ENCODE results near the gene RFFL. TPM values are rescaled to one million over a fixed set of nuclear protein-coding genes. Genes with fewer than 3 reads are reported as not detected.

The RFFL gene
- total and polyA plus RNA-seq, 9 of the 15 experiments (the other 6 are each of a cell fraction or from before 2014, with no cell fraction given) = 3.4 to 18.1 (median 12.8) TPM

DNA sequence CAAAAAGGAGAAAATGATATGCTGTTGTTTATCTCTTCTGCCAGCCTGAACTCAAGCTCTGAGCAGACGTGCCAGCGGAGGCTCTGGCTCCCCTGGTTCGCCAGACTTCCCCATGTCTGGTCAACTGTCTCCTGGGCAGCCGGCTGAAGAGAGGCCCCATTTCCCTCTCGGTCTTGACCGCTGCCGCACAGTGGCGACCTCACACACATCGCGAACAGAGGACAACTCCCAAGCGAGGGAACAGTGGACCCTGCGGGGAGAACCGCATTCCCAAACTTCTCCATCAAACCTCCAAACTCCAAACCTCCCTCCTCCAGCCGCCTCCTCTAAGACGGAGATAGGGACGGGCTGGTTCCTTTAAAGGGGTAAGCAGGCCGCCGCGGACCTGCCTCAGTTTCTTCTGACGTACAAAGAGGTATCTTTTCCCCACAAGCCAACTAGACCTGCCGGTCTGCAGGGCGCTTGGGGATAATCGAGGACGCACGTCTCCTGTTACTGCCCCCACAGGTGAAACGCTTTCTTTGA, 24.9 kb upstream of the RFFL start:
- 1% methylated on average over 26 of the region's 26 CpGs for whole genome bisulfite sequencing (ENCODE audit: insufficient coverage, low coverage, missing lambda C conversion rate)
- peaks cover 41% of the 10 kb centered on the region for H3K79me2 ChIP-seq (ENCODE audit: control insufficient read depth, insufficient read depth, low read length)
- peaks cover 22% of the 10 kb centered on the region in 2 experiments for H3K4me1 ChIP-seq (replicated peaks in 1 of 2; ENCODE audit: control insufficient read depth in 2 of 2, insufficient read depth in 2 of 2, low read length in 2 of 2)
- no peaks in the 10 kb centered on the region for H3K9me3 ChIP-seq (replicated peaks; ENCODE audit: control insufficient read depth, insufficient read depth, low read depth, low read length)
- intact Hi-C loops (cut with micrococcal nuclease) (loop anchor here (2.0 to 5.0 kb wide), 3 partner anchors 24 to 106 kb away; partner anchors contain the start of gene LIG3), in situ Hi-C loops (cut with MboI) (no loop called here)
- ChIA-PET POLR2A (interaction anchor here (0.7 to 1.2 kb wide), 2 partner anchors 25 to 116 kb away, joined by 3 to 5 read pairs; partner anchors contain the start of gene RFFL), CTCF (ENCODE audit: low intra/inter-chr PET ratio) (no interaction called here)
- peak overlapping the region; percentile 85 for H2AFZ ChIP-seq (ENCODE audit: low read depth, low read length)
- no peaks in the 10 kb centered on the region for H4K20me1 ChIP-seq (replicated peaks; ENCODE audit: control insufficient read depth, insufficient read depth, low read length)
- ATAC-seq (peak; percentile 80), DNase-seq (ENCODE audit: extremely low read depth in 1 of 4, low spot score in 3 of 4) (peak; percentile 17 to 74 (median 34)), FAIRE-seq (peak; percentile 77)
- no peaks in the 10 kb centered on the region for H3K9me1 ChIP-seq (ENCODE audit: control insufficient read depth, insufficient read depth, low read length)
- H3K27me3 ChIP-seq (ENCODE audit: control insufficient read depth in 2 of 2, insufficient read depth in 2 of 2, low read length in 2 of 2) = no peaks in the 10 kb centered on the region
- H3K36me3 ChIP-seq (ENCODE audit: control insufficient read depth, insufficient read depth, low read length) = no peaks in the 10 kb centered on the region
- peak overlapping the region; percentile 87 for H3K4me3 ChIP-seq
- no TSS peak for BruUV-seq (replicated peaks)
- H3K27ac ChIP-seq (ENCODE audit: extremely low read depth, low read depth, low read length) = peak overlapping the region; percentile 73
- peak overlapping the region; percentile 83 for H3K4me2 ChIP-seq (ENCODE audit: insufficient read depth, low read length)
- H3K9ac ChIP-seq (ENCODE audit: insufficient read depth in 1 of 2, low read depth in 2 of 2, low read length in 2 of 2) = peak overlapping the region; percentile 75 to 92
- TF ChIP-seq, protein P1, sequence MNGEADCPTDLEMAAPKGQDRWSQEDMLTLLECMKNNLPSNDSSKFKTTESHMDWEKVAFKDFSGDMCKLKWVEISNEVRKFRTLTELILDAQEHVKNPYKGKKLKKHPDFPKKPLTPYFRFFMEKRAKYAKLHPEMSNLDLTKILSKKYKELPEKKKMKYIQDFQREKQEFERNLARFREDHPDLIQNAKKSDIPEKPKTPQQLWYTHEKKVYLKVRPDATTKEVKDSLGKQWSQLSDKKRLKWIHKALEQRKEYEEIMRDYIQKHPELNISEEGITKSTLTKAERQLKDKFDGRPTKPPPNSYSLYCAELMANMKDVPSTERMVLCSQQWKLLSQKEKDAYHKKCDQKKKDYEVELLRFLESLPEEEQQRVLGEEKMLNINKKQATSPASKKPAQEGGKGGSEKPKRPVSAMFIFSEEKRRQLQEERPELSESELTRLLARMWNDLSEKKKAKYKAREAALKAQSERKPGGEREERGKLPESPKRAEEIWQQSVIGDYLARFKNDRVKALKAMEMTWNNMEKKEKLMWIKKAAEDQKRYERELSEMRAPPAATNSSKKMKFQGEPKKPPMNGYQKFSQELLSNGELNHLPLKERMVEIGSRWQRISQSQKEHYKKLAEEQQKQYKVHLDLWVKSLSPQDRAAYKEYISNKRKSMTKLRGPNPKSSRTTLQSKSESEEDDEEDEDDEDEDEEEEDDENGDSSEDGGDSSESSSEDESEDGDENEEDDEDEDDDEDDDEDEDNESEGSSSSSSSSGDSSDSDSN (IDR thresholded peaks at IDR 0.05; ENCODE audit: borderline replicate concordance in 1 of 2, low read depth in 2 of 2, low read length in 2 of 2) = peak in 1 of 2 experiments; percentile 73; a peak in 1 of 4 replicates
- TF ChIP-seq, protein P2, sequence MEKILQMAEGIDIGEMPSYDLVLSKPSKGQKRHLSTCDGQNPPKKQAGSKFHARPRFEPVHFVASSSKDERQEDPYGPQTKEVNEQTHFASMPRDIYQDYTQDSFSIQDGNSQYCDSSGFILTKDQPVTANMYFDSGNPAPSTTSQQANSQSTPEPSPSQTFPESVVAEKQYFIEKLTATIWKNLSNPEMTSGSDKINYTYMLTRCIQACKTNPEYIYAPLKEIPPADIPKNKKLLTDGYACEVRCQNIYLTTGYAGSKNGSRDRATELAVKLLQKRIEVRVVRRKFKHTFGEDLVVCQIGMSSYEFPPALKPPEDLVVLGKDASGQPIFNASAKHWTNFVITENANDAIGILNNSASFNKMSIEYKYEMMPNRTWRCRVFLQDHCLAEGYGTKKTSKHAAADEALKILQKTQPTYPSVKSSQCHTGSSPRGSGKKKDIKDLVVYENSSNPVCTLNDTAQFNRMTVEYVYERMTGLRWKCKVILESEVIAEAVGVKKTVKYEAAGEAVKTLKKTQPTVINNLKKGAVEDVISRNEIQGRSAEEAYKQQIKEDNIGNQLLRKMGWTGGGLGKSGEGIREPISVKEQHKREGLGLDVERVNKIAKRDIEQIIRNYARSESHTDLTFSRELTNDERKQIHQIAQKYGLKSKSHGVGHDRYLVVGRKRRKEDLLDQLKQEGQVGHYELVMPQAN (IDR thresholded peaks at IDR 0.05; ENCODE audit: borderline replicate concordance) = peak; percentile 39; the same call in 1 of the 2 replicates
- TF ChIP-seq, protein P3, sequence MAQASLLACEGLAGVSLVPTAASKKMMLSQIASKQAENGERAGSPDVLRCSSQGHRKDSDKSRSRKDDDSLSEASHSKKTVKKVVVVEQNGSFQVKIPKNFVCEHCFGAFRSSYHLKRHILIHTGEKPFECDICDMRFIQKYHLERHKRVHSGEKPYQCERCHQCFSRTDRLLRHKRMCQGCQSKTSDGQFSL (CRISPR knock-in tag; IDR thresholded peaks at IDR 0.05) = 0 out of 2 replicates have a peak, but pooled peaks have one; percentile 11
- TF ChIP-seq, protein P3 (tag; IDR thresholded peaks at IDR 0.05) = no peak
- TF ChIP-seq, protein P4, sequence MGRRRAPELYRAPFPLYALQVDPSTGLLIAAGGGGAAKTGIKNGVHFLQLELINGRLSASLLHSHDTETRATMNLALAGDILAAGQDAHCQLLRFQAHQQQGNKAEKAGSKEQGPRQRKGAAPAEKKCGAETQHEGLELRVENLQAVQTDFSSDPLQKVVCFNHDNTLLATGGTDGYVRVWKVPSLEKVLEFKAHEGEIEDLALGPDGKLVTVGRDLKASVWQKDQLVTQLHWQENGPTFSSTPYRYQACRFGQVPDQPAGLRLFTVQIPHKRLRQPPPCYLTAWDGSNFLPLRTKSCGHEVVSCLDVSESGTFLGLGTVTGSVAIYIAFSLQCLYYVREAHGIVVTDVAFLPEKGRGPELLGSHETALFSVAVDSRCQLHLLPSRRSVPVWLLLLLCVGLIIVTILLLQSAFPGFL (CRISPR knock-in tag; IDR thresholded peaks at IDR 0.05) = no peak
- TF ChIP-seq NRF1 (conservative IDR thresholded peaks at IDR 0.05 in 1 of 2, IDR thresholded peaks at IDR 0.05 in 1 of 2) = 0 out of 4 replicates have a peak, but pooled peaks of 1 of the 2 experiments have one; percentile 15
- TF ChIP-seq, protein P5, sequence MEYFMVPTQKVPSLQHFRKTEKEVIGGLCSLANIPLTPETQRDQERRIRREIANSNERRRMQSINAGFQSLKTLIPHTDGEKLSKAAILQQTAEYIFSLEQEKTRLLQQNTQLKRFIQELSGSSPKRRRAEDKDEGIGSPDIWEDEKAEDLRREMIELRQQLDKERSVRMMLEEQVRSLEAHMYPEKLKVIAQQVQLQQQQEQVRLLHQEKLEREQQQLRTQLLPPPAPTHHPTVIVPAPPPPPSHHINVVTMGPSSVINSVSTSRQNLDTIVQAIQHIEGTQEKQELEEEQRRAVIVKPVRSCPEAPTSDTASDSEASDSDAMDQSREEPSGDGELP (CRISPR knock-in tag; IDR thresholded peaks at IDR 0.05; ENCODE audit: borderline replicate concordance) = 0 out of 2 replicates have a peak, but pooled peaks have one; percentile 13

Measured in K562 (cell line).